H9 (cell line): ENCODE data around the gene HRC. TPM values are rescaled to one million over a fixed set of nuclear protein-coding genes. Genes with fewer than 3 reads are reported as not detected.
"Not testable (repeated sequence)": the region's sequence is repeated elsewhere in the genome, so short reads cannot be mapped to it uniquely, and the experiment has no call there.

ENCODE experiments used
- DNase-seq: peaks from one replicate; pipeline ENCODE4 v3.0.0-alpha.2; 2017
- H2AFZ ChIP-seq: one replicate; pipeline ENCODE4 v1.6.1; 2013; ENCODE audit warnings: mild to moderate bottlenecking, low read length, control low read depth, moderate library complexity
- H2AK5ac ChIP-seq: 2 replicates; pipeline ENCODE4 v1.6.1; 2013; ENCODE audit warnings: low read length, control low read depth, mixed read lengths; ENCODE audit not compliant: insufficient read length
- H2BK120ac ChIP-seq: one replicate; pipeline ENCODE4 v1.6.1; 2013; ENCODE audit warnings: low read depth, mild to moderate bottlenecking, low read length, control low read depth, inconsistent platforms; ENCODE audit not compliant: poor library complexity, severe bottlenecking
- H2BK12ac ChIP-seq: 2 replicates; pipeline ENCODE4 v1.6.1; 2013; ENCODE audit warnings: low read length, control low read depth, mixed read lengths, low read depth; ENCODE audit not compliant: insufficient read length
- H2BK15ac ChIP-seq: 2 replicates; pipeline ENCODE4 v1.6.1; 2013; ENCODE audit warnings: low read depth, low read length, control low read depth
- H2BK20ac ChIP-seq: one replicate; pipeline ENCODE4 v1.6.1; 2013; ENCODE audit warnings: low read depth, mild to moderate bottlenecking, low read length, control low read depth, inconsistent platforms; ENCODE audit not compliant: poor library complexity, severe bottlenecking
- H2BK5ac ChIP-seq: 2 replicates; pipeline ENCODE4 v1.6.1; 2013; ENCODE audit warnings: low read length, control low read depth, mixed read lengths; ENCODE audit not compliant: insufficient read length
- H3K14ac ChIP-seq: 2 replicates; pipeline ENCODE4 v1.6.1; 2013; ENCODE audit warnings: low read length, control low read depth; ENCODE audit not compliant: insufficient read depth
- H3K18ac ChIP-seq: 2 replicates; pipeline ENCODE4 v1.6.1; 2013; ENCODE audit warnings: low read depth, mild to moderate bottlenecking, mixed read lengths, low read length, control low read depth; ENCODE audit not compliant: insufficient read length
- H3K23ac ChIP-seq: 2 replicates; pipeline ENCODE4 v1.6.1; 2013; ENCODE audit warnings: low read length, control low read depth, mixed read lengths, low read depth; ENCODE audit not compliant: insufficient read length
- H3K23me2 ChIP-seq: 2 replicates; pipeline ENCODE4 v1.6.1; 2013; ENCODE audit warnings: low read depth, mild to moderate bottlenecking, mixed read lengths, low read length, control low read depth; ENCODE audit not compliant: insufficient read length, poor library complexity, severe bottlenecking
- H3K27ac ChIP-seq: 2 replicates; pipeline ENCODE4 v1.5.1; 2013; ENCODE audit warnings: low read length, control low read depth, mixed read lengths, low read depth; ENCODE audit not compliant: insufficient read length
- H3K27me3 ChIP-seq: 2 replicates; pipeline ENCODE4 v1.6.1; 2013; ENCODE audit warnings: low read length, control low read depth, inconsistent platforms; ENCODE audit not compliant: insufficient read depth
- H3K4ac ChIP-seq: 2 replicates; pipeline ENCODE4 v1.6.1; 2013; ENCODE audit warnings: low read depth, mild to moderate bottlenecking, control low read depth, inconsistent platforms, low read length, moderate library complexity
- H3K4me1 ChIP-seq: 2 replicates; pipeline ENCODE4 v1.6.1; 2013; ENCODE audit warnings: low read length, control low read depth, inconsistent platforms; ENCODE audit not compliant: insufficient read depth
- H3K4me2 ChIP-seq: 2 replicates; pipeline ENCODE4 v1.6.1; 2013; ENCODE audit warnings: low read length, control low read depth, mixed read lengths; ENCODE audit not compliant: insufficient read length, insufficient read depth
- H3K56ac ChIP-seq: 2 replicates; pipeline ENCODE4 v1.6.1; 2013; ENCODE audit warnings: low read depth, mild to moderate bottlenecking, mixed read lengths, low read length, control low read depth; ENCODE audit not compliant: insufficient read length
- H3K79me1 ChIP-seq: 2 replicates; pipeline ENCODE4 v1.6.1; 2013; ENCODE audit warnings: low read depth, mild to moderate bottlenecking, moderate library complexity, low read length, control low read depth, inconsistent platforms; ENCODE audit not compliant: insufficient read depth, poor library complexity, severe bottlenecking
- H3K79me2 ChIP-seq: 2 replicates; pipeline ENCODE4 v1.6.1; 2013; ENCODE audit warnings: low read length, control low read depth, inconsistent platforms; ENCODE audit not compliant: insufficient read depth
- H3K9ac ChIP-seq: 2 replicates; pipeline ENCODE4 v1.6.1; 2013; ENCODE audit warnings: low read length, control low read depth, mixed read lengths; ENCODE audit not compliant: insufficient read length; ENCODE audit errors: extremely low read depth
- H3K9me3 ChIP-seq: one replicate; pipeline ENCODE4 v1.6.1; 2013; ENCODE audit warnings: low read depth, low read length, inconsistent platforms; ENCODE audit not compliant: control insufficient read depth
- H3T11ph ChIP-seq: one replicate; pipeline ENCODE4 v1.6.1; 2013; ENCODE audit warnings: mild to moderate bottlenecking, low read length, control low read depth, inconsistent platforms
- H4K20me1 ChIP-seq: one replicate; pipeline ENCODE4 v1.6.1; 2013; ENCODE audit not compliant: control insufficient read depth, insufficient read length, insufficient read depth
- H4K5ac ChIP-seq: 2 replicates; pipeline ENCODE4 v1.6.1; 2013; ENCODE audit warnings: low read depth, mild to moderate bottlenecking, mixed read lengths, low read length, control low read depth; ENCODE audit not compliant: insufficient read length
- H4K8ac ChIP-seq: replicated peaks from 2 replicates; pipeline ENCODE4 v1.6.1; 2013; ENCODE audit warnings: low read length, control low read depth, mixed read lengths, low read depth; ENCODE audit not compliant: insufficient read length
- H4K91ac ChIP-seq: 2 replicates; pipeline ENCODE4 v1.6.1; 2013; ENCODE audit warnings: low read depth, mild to moderate bottlenecking, moderate library complexity, mixed read lengths, low read length, control low read depth; ENCODE audit not compliant: insufficient read length
- H3K27ac Mint-ChIP-seq, 3 experiments: 2 replicates in 2 of 3; 3 replicates in 1 of 3; pipeline ENCODE4 v1.8.0; 2020 to 2021; ENCODE audit warnings: mixed read lengths in 3 of 3, mild to moderate bottlenecking in 1 of 3, moderate library complexity in 1 of 3
- H3K27me3 Mint-ChIP-seq: 2 replicates; pipeline ENCODE4 v1.8.0; 2021; ENCODE audit warnings: low read depth, mild to moderate bottlenecking, moderate library complexity, mixed read lengths
- H3K36me3 Mint-ChIP-seq, 3 experiments: 2 replicates in 2 of 3; 3 replicates in 1 of 3; pipeline ENCODE4 v1.8.0; 2020 to 2021; ENCODE audit warnings: low read depth in 3 of 3, mixed read lengths in 3 of 3; ENCODE audit not compliant: insufficient read depth in 1 of 3
- H3K4me1 Mint-ChIP-seq, 2 experiments: 2 replicates each; pipeline ENCODE4 v1.8.0; 2020; ENCODE audit warnings: mixed read lengths in 2 of 2
- H3K4me3 Mint-ChIP-seq, 2 experiments: 2 replicates in 1 of 2; 3 replicates in 1 of 2; pipeline ENCODE4 v1.8.0; 2020 to 2021; ENCODE audit warnings: mild to moderate bottlenecking in 2 of 2, mixed read lengths in 2 of 2, moderate library complexity in 1 of 2
- H3K9me3 Mint-ChIP-seq, 2 experiments: 2 replicates in 1 of 2; 3 replicates in 1 of 2; pipeline ENCODE4 v1.8.0; 2020; ENCODE audit warnings: mild to moderate bottlenecking in 2 of 2, mixed read lengths in 2 of 2, moderate library complexity in 1 of 2
- CTCF ChIP-seq: fragments of 200-600 bp; sonication (generic); conservative IDR thresholded peaks from 3 replicates; pipeline ENCODE4 v1.8.0; 2021; ENCODE audit warnings: antibody characterized with exemption, mild to moderate bottlenecking
- WGBS: extraction: QIAGEN DNeasy Blood & Tissue Kit; methylation state at CpG from one replicate; pipeline ENCODE4 v1.1.7; 2013; ENCODE audit warnings: missing lambda C conversion rate, low lambda C conversion rate, mixed read lengths; ENCODE audit not compliant: insufficient read length; ENCODE audit errors: extremely low coverage; 5-methylcytosine and 5-hydroxymethylcytosine counted together
- total RNA-seq: library from RNA; stranded (reverse); gene quantifications from 2 replicates; pipeline ENCODE4 v1.2.1, GENCODE V29; 2021

The HRC gene
- total RNA-seq, 1 experiment from 2014 or later: 1.8 TPM

DNA sequence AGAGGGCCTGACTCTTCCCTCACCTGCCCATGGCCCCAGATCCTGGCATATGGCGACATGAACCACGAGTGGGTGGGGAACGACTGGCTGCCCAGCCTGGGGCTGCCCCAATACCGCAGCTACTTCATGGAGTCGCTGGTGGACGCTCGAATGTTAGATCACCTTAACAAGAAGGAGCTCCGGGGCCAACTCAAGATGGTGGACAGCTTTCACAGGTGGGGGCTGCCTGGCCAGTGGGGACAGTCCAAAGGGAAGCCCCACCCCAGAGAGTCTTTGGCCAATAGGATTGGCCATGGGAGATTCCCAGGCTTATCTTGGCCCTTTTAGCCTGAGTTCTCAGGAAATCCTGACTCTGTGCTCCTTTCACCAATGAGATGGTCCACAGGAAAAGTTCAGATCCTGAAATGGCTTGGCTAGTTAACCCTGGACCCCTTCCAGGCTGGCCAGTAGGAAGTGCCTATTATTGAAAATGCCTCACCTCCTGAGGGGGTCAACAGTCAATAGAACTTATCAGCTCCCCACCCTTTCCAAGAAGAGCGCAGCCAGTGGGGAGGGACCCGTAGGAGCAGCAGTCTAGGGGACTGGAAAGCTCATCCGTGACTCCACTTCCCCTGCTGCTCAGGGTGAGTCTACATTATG is 7.0 kb downstream of the HRC start:
- no peak overlapping the region for H3K56ac ChIP-seq
- no peak overlapping the region for H3K23ac ChIP-seq
- no peak overlapping the region for H2BK15ac ChIP-seq
- no peak overlapping the region for H3T11ph ChIP-seq
- H2AFZ ChIP-seq: no peak overlapping the region
- no peaks in the 10 kb centered on the region; the same call in 1 of the 2 replicates for H3K27me3 ChIP-seq
- no peak overlapping the region for H2BK12ac ChIP-seq
- peak overlapping the region; percentile 5 for H3K9ac ChIP-seq
- H3K36me3 Mint-ChIP-seq: peaks cover 0 to 4% (median 0%) of the 10 kb centered on the region in 3 experiments; a peak in 2 of 7 replicates
- no peak overlapping the region for H2BK20ac ChIP-seq
- H3K79me2 ChIP-seq: no peaks in the 10 kb centered on the region
- WGBS: no CpG with 5 or more reads among the region's 11 CpGs
- peak overlapping the region; percentile 15 to 90 (median 34); a peak in 5 of 7 replicates for H3K27ac Mint-ChIP-seq
- TF ChIP-seq CTCF: no peak
- no peak overlapping the region for H4K8ac ChIP-seq
- H3K27ac ChIP-seq: no peak overlapping the region
- H3K4me1 Mint-ChIP-seq: peaks cover 22 to 44% of the 10 kb centered on the region in 2 experiments
- peak overlapping the region; percentile 5 for H3K18ac ChIP-seq
- no peak overlapping the region for H3K14ac ChIP-seq
- H3K27me3 Mint-ChIP-seq: peaks cover 12% of the 10 kb centered on the region
- H3K79me1 ChIP-seq: no peaks in the 10 kb centered on the region
- no peaks in the 10 kb centered on the region for H3K4me1 ChIP-seq
- H4K5ac ChIP-seq: no peak overlapping the region
- H4K91ac ChIP-seq: no peak overlapping the region
- no peaks in the 10 kb centered on the region for H3K9me3 ChIP-seq
- no peak for DNase-seq
- H3K4me3 Mint-ChIP-seq: peak overlapping the region; percentile 87 to 96
- no peak overlapping the region for H2BK120ac ChIP-seq
- H3K23me2 ChIP-seq: peaks cover 17% of the 10 kb centered on the region
- H3K4me2 ChIP-seq: peak overlapping the region; percentile 57
- H4K20me1 ChIP-seq: no peaks in the 10 kb centered on the region
- no peaks in the 10 kb centered on the region; a peak in 1 of 5 replicates for H3K9me3 Mint-ChIP-seq
- no peak overlapping the region for H3K4ac ChIP-seq
- H2AK5ac ChIP-seq: no peak overlapping the region
- no peak overlapping the region for H2BK5ac ChIP-seq

GRCh38 chr19:49146408-49146770 is 8.8 kb downstream of the HRC start:
- H3K4ac ChIP-seq, DNase-seq, H2BK20ac ChIP-seq, H2BK15ac ChIP-seq, H2BK12ac ChIP-seq, H3K23ac ChIP-seq, H2AFZ ChIP-seq, H3K79me1 ChIP-seq, H3K27me3 ChIP-seq, H3K36me3 Mint-ChIP-seq, H2BK5ac ChIP-seq, H3K9me3 Mint-ChIP-seq, H3K9ac ChIP-seq, H3K9me3 ChIP-seq, H4K91ac ChIP-seq, H3K4me1 ChIP-seq, H4K8ac ChIP-seq, H3K18ac ChIP-seq, H3T11ph ChIP-seq, H4K20me1 ChIP-seq, H3K56ac ChIP-seq, H3K14ac ChIP-seq, H2BK120ac ChIP-seq, H3K27ac ChIP-seq, H3K27me3 Mint-ChIP-seq, H2AK5ac ChIP-seq, H3K79me2 ChIP-seq, H4K5ac ChIP-seq: not testable (repeated sequence)
- Histone ChIP-seq H3K23me2 (peaks cover 21% of the 10 kb centered on the region), H3K4me2 (peak overlapping the region; percentile 34)
- peak overlapping the region; percentile 65 to 82 for H3K4me3 Mint-ChIP-seq
- peaks cover 26 to 41% of the 10 kb centered on the region in 2 experiments for H3K4me1 Mint-ChIP-seq
- H3K27ac Mint-ChIP-seq: peak overlapping the region; percentile 89 to 96 (median 96)
- WGBS: no CpG with 5 or more reads among the region's 7 CpGs
